ENCODE data around the gene C8B. TPM values are rescaled to one million over a fixed set of nuclear protein-coding genes. Genes with fewer than 3 reads are reported as not detected.

The C8B gene
- total RNA-seq, 1 experiment from 2014 or later: 0.10 TPM

DNA sequence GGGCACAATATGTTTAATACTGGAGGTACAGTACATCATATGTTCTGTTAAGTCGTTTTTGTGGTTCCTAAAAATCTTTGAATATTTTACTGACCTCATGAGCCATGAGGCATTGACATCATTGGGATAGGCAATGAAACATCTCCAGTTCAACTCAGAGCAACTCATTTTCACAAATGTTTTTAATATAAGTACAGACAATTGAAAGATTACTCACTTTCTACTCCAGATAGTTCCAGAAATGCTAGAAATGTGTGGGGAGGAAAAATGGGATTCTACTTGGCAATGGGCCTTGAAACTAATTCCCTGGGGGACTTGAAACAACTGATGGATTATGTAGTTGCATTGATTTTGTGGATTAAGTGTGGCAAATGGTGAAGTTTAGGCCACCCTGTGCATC lies 7.2 kb upstream of the C8B start (continued):
- no peak for TF ChIP-seq REST (IDR thresholded peaks at IDR 0.05; ENCODE audit: low read depth)
- TF ChIP-seq FOSL1 (IDR thresholded peaks at IDR 0.05; ENCODE audit: low read depth): no peak
- TF ChIP-seq RAD21 (IDR thresholded peaks at IDR 0.05; ENCODE audit: low read depth): no peak

DNA sequence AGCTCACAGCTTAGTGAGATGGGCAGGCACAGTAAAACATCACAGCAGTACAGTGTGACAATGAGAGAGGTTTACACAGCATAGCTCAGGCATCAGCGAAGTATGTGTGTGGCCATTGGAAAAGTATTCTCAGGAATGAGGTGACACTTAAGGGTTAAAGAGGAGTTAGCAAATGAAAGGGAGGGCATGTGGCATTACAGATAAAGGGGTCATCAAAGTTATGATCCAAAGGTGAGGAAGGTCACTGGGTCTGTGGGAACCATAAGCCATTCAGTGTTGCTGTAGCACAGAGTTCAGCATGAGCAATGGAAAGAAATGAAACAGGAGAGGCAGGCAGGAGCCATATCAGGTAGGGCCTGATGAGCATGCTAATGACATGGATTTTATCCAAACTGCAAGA lies 4.5 kb upstream of the C8B start:
- no peaks in the 10 kb centered on the region for H3K9me3 ChIP-seq (ENCODE audit: control insufficient read depth in 1 of 2, insufficient read depth in 1 of 2, low read depth in 1 of 2, low read length in 2 of 2)
- no peak for TF ChIP-seq RAD21 (IDR thresholded peaks at IDR 0.05; ENCODE audit: low read depth)
- TF ChIP-seq EGR1 (IDR thresholded peaks at IDR 0.05; ENCODE audit: low read depth): no peak
- TF ChIP-seq YY1 (IDR thresholded peaks at IDR 0.05; ENCODE audit: extremely low read depth, insufficient replicate concordance, low read depth, low read length): no peak
- TF ChIP-seq, protein P1, sequence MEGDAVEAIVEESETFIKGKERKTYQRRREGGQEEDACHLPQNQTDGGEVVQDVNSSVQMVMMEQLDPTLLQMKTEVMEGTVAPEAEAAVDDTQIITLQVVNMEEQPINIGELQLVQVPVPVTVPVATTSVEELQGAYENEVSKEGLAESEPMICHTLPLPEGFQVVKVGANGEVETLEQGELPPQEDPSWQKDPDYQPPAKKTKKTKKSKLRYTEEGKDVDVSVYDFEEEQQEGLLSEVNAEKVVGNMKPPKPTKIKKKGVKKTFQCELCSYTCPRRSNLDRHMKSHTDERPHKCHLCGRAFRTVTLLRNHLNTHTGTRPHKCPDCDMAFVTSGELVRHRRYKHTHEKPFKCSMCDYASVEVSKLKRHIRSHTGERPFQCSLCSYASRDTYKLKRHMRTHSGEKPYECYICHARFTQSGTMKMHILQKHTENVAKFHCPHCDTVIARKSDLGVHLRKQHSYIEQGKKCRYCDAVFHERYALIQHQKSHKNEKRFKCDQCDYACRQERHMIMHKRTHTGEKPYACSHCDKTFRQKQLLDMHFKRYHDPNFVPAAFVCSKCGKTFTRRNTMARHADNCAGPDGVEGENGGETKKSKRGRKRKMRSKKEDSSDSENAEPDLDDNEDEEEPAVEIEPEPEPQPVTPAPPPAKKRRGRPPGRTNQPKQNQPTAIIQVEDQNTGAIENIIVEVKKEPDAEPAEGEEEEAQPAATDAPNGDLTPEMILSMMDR (IDR thresholded peaks at IDR 0.05 in 2 of 3, conservative IDR thresholded peaks at IDR 0.05 in 1 of 3; ENCODE audit: borderline replicate concordance in 1 of 3, insufficient read depth in 1 of 3, low read depth in 2 of 3, low read length in 2 of 3): no peak
- no peak for TF ChIP-seq CBX3 (IDR thresholded peaks at IDR 0.05; ENCODE audit: low read depth)
- TF ChIP-seq ELF1 (IDR thresholded peaks at IDR 0.05; ENCODE audit: borderline replicate concordance, low read depth): no peak
- TF ChIP-seq ZBTB33 (IDR thresholded peaks at IDR 0.05; ENCODE audit: extremely low read depth, insufficient replicate concordance, low read length): no peak
- TF ChIP-seq CEBPB (IDR thresholded peaks at IDR 0.05; ENCODE audit: low read depth): no peak
- TF ChIP-seq, protein P2, sequence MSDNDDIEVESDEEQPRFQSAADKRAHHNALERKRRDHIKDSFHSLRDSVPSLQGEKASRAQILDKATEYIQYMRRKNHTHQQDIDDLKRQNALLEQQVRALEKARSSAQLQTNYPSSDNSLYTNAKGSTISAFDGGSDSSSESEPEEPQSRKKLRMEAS (IDR thresholded peaks at IDR 0.05): no peak
- no peak for TF ChIP-seq JUND (IDR thresholded peaks at IDR 0.05)
- TF ChIP-seq EZH2phosphoT487 (IDR thresholded peaks at IDR 0.05; ENCODE audit: borderline replicate concordance): no peak
- no peak for TF ChIP-seq EZH2 (IDR thresholded peaks at IDR 0.05)
- TF ChIP-seq SP1 (IDR thresholded peaks at IDR 0.05; ENCODE audit: low read depth): no peak
- TF ChIP-seq POLR2A (IDR thresholded peaks at IDR 0.05; ENCODE audit: borderline replicate concordance, extremely low read depth, insufficient read depth, insufficient read length): no peak
- ChIA-PET CTCF (no interaction called here), RAD21 (ENCODE audit: low non-redundant PET in 1 of 2, low total read pairs in 2 of 2, uncharacterized antibody in 2 of 2, unreplicated experiment in 2 of 2) (no interaction called here), POLR2A (no interaction called here)
- H3K27ac ChIP-seq (ENCODE audit: low read depth, low read length): no peak overlapping the region
- H3K4me3 ChIP-seq (replicated peaks in 1 of 2; ENCODE audit: low read depth in 1 of 2, low read length in 2 of 2): no peak overlapping the region
- H3K9ac ChIP-seq (ENCODE audit: low read length): no peak overlapping the region
- H3K79me2 ChIP-seq (ENCODE audit: insufficient read depth, low read length): no peaks in the 10 kb centered on the region
- no peaks in the 10 kb centered on the region for H3K9me2 ChIP-seq (ENCODE audit: insufficient read depth)
- BruUV-seq (replicated peaks): no TSS peak
- ATAC-seq: no peak
- no peaks in the 10 kb centered on the region for H3K4me1 ChIP-seq (ENCODE audit: control insufficient read depth in 1 of 2, insufficient read depth in 2 of 2, low read length in 2 of 2)
- H3K27me3 ChIP-seq (ENCODE audit: insufficient read depth, low read length): peaks cover 8% of the 10 kb centered on the region; the same call in 1 of the 2 replicates
- no peaks in the 10 kb centered on the region for H3K36me3 ChIP-seq (ENCODE audit: control insufficient read depth in 1 of 2, insufficient read depth in 2 of 2, low read length in 2 of 2)
- H2AFZ ChIP-seq (ENCODE audit: low read depth, low read length, poor library complexity, severe bottlenecking): no peak overlapping the region
- H3K4me2 ChIP-seq (ENCODE audit: low read length): no peak overlapping the region
- H4K20me1 ChIP-seq (ENCODE audit: insufficient read depth): no peaks in the 10 kb centered on the region
- intact Hi-C loops (cut with micrococcal nuclease): no loop called here
- DNase-seq (ENCODE audit: low read depth, low spot score): no peak
